Gastroesophageal sphincter (tissue), 3 donors: ENCODE results near the gene CPNE1.

Experiments
- EP300 ChIP-seq: sonication (generic); formaldehyde crosslinking; IDR thresholded peaks from one replicate; pipeline ENCODE4 v1.6.1; 2017; ENCODE audit warnings: antibody characterized with exemption, mild to moderate bottlenecking
- POLR2A ChIP-seq, 2 donors: fragments of 450-650 bp; IDR thresholded peaks; one replicate each; pipeline ENCODE4 v1.6.1; 2017; ENCODE audit warnings: antibody characterized with exemption in 2 of 2, mild to moderate bottlenecking in 2 of 2, moderate library complexity in 1 of 2
- POLR2AphosphoS5 ChIP-seq: sonication (generic); formaldehyde crosslinking; IDR thresholded peaks from one replicate; pipeline ENCODE4 v1.6.1; 2017; ENCODE audit warnings: antibody characterized with exemption
- TF ChIP-seq, protein P1 (sequence below), 4 experiments: fragments of 200-600 bp in 2 of 4; fragments of 450-650 bp in 2 of 4; sonication (generic) in 1 of 4; IDR thresholded peaks; one replicate each; pipeline ENCODE4 v1.5.1; 2017 to 2019; ENCODE audit warnings: antibody characterized with exemption in 4 of 4, mild to moderate bottlenecking in 2 of 4, moderate library complexity in 2 of 4

DNA sequence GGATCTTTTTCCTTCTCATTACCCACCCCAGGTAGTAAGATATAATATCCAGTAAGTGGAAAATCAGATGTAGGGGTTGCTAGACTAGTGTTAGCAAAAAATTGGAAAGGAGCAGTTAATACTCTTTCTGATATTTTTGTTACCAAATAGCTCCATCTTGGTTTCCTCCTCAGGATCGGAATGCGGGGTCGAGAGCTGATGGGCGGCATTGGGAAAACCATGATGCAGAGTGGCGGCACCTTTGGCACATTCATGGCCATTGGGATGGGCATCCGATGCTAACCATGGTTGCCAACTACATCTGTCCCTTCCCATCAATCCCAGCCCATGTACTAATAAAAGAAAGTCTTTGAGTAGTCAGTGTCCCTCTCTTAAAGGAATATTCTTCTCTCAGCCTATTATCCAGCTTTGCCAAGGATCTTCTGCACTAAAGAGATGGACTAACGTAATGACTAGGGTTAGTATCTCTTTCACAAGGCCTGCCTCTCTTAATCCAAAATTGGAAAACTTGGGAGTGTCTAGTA lies 36.0 kb upstream of the CPNE1 start:
- TF ChIP-seq, protein P1, sequence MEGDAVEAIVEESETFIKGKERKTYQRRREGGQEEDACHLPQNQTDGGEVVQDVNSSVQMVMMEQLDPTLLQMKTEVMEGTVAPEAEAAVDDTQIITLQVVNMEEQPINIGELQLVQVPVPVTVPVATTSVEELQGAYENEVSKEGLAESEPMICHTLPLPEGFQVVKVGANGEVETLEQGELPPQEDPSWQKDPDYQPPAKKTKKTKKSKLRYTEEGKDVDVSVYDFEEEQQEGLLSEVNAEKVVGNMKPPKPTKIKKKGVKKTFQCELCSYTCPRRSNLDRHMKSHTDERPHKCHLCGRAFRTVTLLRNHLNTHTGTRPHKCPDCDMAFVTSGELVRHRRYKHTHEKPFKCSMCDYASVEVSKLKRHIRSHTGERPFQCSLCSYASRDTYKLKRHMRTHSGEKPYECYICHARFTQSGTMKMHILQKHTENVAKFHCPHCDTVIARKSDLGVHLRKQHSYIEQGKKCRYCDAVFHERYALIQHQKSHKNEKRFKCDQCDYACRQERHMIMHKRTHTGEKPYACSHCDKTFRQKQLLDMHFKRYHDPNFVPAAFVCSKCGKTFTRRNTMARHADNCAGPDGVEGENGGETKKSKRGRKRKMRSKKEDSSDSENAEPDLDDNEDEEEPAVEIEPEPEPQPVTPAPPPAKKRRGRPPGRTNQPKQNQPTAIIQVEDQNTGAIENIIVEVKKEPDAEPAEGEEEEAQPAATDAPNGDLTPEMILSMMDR (IDR thresholded peaks at IDR 0.05) = no peak
- no peak for TF ChIP-seq POLR2A (IDR thresholded peaks at IDR 0.05)
- no peak for TF ChIP-seq POLR2AphosphoS5
- TF ChIP-seq EP300 = no peak
